ENCODE measurements around the gene RAMP3.
"Not testable (repeated sequence)": the region's sequence is repeated elsewhere in the genome, so short reads cannot be mapped to it uniquely, and the experiment has no call there.

Gene RAMP3

GRCh38 chr7:45196374-45196773, 38.8 kb downstream of the RAMP3 start:
- DNase-seq = no peak

GRCh38 chr7:45197461-45197860, 39.9 kb downstream of the RAMP3 start:
- DNase-seq = no peak

GRCh38 chr7:45198986-45199385, 41.4 kb downstream of the RAMP3 start:
- no peak for DNase-seq

- no peak for DNase-seq
Measured at GRCh38 chr7:45199506-45199905, 41.9 kb downstream of the RAMP3 start.

- no peak for DNase-seq
Measured at GRCh38 chr7:45202625-45203024, 45.0 kb downstream of the RAMP3 start.

GRCh38 chr7:45203036-45203435, 45.4 kb downstream of the RAMP3 start:
- DNase-seq = no peak

GRCh38 chr7:45203459-45203858, 45.9 kb downstream of the RAMP3 start:
- DNase-seq = no peak

GRCh38 chr7:45203936-45204445, 46.4 kb downstream of the RAMP3 start:
- no peak for DNase-seq

GRCh38 chr7:45206266-45206665, 48.7 kb downstream of the RAMP3 start:
- DNase-seq = not testable (repeated sequence)

- DNase-seq = not testable (repeated sequence)
Measured at GRCh38 chr7:45209909-45210308, 52.3 kb downstream of the RAMP3 start.

GRCh38 chr7:45211066-45211465, 53.5 kb downstream of the RAMP3 start:
- DNase-seq = no peak

- no peak for DNase-seq
Measured at GRCh38 chr7:45211958-45212357, 54.4 kb downstream of the RAMP3 start.

GRCh38 chr7:45212606-45213005, 55.0 kb downstream of the RAMP3 start:
- DNase-seq = no peak

GRCh38 chr7:45215601-45216062, 58.0 kb downstream of the RAMP3 start:
- DNase-seq = no peak

GRCh38 chr7:45216181-45216580, 58.6 kb downstream of the RAMP3 start:
- no peak for DNase-seq

- DNase-seq = no peak
Measured at GRCh38 chr7:45216622-45217165, 59.1 kb downstream of the RAMP3 start.

GRCh38 chr7:45217358-45217757, 59.8 kb downstream of the RAMP3 start:
- DNase-seq = no peak

GRCh38 chr7:45219130-45219529, 61.5 kb downstream of the RAMP3 start:
- no peak for DNase-seq

- DNase-seq = no peak
Measured at GRCh38 chr7:45219801-45220435, 62.3 kb downstream of the RAMP3 start.

- DNase-seq = no peak
Measured at GRCh38 chr7:45220846-45221618, 63.4 kb downstream of the RAMP3 start.

- no peak for DNase-seq
Measured at GRCh38 chr7:45221896-45222604, 64.5 kb downstream of the RAMP3 start.

- no peak for DNase-seq
Measured at GRCh38 chr7:45223078-45223477, 65.5 kb downstream of the RAMP3 start.
